ENCODE measurements around the gene LRRC25.

Gene LRRC25

GRCh38 chr19:18397242-18398202 lies at the start of gene LRRC25:
LRRC25 (minus strand) TSS chr19:18397622; CDS start chr19:18396963, 659 bp downstream.
- no peak for DNase-seq

GRCh38 chr19:18446811-18447359 lies 49.5 kb upstream of the LRRC25 start:
- DNase-seq: no peak

- DNase-seq: no peak
These were observed 48.9 kb upstream of the LRRC25 start for GRCh38 chr19:18446145-18446810.

GRCh38 chr19:18445262-18445948 lies 48.0 kb upstream of the LRRC25 start:
- DNase-seq: no peak

- no peak for DNase-seq
These were observed 47.1 kb upstream of the LRRC25 start for GRCh38 chr19:18444513-18444912.

- no peak for DNase-seq
These were observed 46.4 kb upstream of the LRRC25 start for GRCh38 chr19:18443831-18444230.

GRCh38 chr19:18443406-18443805 lies 46.0 kb upstream of the LRRC25 start:
- no peak for DNase-seq

GRCh38 chr19:18442941-18443340 lies 45.5 kb upstream of the LRRC25 start:
- no peak for DNase-seq

GRCh38 chr19:18441804-18442788 lies 44.7 kb upstream of the LRRC25 start:
- DNase-seq: no peak

GRCh38 chr19:18440936-18441803 lies 43.7 kb upstream of the LRRC25 start:
- no peak for DNase-seq

- DNase-seq: no peak
These were observed 43.0 kb upstream of the LRRC25 start for GRCh38 chr19:18440415-18440877.

GRCh38 chr19:18439910-18440237 lies 42.5 kb upstream of the LRRC25 start:
- DNase-seq: no peak

GRCh38 chr19:18439025-18439909 lies 41.8 kb upstream of the LRRC25 start:
- DNase-seq: no peak

- DNase-seq: no peak
These were observed 41.1 kb upstream of the LRRC25 start for GRCh38 chr19:18438331-18439024.

- peak; percentile 57 to 63 for DNase-seq
These were observed 40.3 kb upstream of the LRRC25 start, which contains the start of gene ISYNA1 for GRCh38 chr19:18437491-18438330. ISYNA1 (minus strand) TSS chr19:18438133; CDS start chr19:18437979, 154 bp downstream.

GRCh38 chr19:18436671-18437490 lies 39.5 kb upstream of the LRRC25 start:
- DNase-seq: peak; percentile 55 to 65
